ENCODE results near the gene NLGN1.

NLGN1 gene

DNA sequence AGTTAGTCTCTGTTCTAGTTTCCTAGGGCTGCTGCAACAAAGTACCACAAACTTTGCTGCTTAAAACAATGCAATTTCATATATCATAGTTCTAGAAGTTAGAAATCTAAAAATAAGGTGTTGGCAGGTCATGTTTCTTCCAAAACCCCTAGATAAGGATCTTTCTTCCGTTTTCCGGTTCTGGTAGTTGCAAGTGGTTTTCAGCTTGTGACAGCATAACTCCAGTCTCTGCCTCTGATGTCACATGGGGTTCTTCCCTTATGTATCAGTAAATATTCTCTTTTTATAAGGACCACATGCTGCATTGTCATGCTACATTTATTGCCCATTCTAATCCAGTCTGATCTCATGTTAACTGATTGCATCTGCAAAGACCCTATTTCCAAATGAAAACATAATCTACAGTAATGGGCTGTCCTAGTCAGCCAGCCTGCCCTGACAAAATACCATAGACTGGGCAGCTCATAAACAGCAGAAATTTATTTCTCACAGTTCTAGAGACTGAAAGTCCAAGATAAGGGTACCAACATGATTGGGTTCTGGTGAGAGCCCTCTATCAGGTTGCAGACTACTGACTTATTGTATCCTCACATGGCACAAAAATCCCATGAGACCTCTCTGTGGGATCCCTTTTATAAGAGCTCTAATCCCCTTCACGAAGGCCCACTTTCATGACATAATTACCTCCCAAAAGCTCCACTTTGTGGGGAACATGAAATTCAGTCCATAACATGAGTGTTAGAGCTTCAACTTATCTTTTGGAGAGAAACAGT lies 819.6 kb downstream of the NLGN1 start:
- TF ChIP-seq, protein P1, sequence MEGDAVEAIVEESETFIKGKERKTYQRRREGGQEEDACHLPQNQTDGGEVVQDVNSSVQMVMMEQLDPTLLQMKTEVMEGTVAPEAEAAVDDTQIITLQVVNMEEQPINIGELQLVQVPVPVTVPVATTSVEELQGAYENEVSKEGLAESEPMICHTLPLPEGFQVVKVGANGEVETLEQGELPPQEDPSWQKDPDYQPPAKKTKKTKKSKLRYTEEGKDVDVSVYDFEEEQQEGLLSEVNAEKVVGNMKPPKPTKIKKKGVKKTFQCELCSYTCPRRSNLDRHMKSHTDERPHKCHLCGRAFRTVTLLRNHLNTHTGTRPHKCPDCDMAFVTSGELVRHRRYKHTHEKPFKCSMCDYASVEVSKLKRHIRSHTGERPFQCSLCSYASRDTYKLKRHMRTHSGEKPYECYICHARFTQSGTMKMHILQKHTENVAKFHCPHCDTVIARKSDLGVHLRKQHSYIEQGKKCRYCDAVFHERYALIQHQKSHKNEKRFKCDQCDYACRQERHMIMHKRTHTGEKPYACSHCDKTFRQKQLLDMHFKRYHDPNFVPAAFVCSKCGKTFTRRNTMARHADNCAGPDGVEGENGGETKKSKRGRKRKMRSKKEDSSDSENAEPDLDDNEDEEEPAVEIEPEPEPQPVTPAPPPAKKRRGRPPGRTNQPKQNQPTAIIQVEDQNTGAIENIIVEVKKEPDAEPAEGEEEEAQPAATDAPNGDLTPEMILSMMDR (IDR thresholded peaks at IDR 0.05; ENCODE audit: borderline replicate concordance, insufficient read depth, low read depth, low read length): no peak
- no peak overlapping the region for H3K4me3 ChIP-seq (ENCODE audit: low read depth, low read length)

DNA sequence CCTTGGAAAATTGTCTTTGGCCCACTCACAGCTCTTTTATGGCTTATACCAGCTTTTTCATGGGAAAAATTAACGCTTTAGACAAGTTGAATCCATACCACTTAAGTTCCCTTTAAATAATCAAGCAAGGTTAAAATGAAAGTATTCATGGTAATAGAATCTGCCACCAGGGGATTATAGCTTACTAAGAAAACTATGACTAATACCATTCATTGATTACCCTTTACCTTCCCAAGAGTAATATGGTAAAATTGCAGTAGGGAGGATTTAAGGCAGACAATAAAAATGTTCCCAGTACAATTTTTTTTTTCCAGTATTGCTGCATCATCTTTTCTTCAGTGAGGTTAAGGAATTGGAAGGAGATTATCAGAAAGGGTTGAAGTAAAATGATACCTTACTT lies 820.5 kb downstream of the NLGN1 start:
- no peak overlapping the region for H3K4me3 ChIP-seq (ENCODE audit: low read depth, low read length)

DNA sequence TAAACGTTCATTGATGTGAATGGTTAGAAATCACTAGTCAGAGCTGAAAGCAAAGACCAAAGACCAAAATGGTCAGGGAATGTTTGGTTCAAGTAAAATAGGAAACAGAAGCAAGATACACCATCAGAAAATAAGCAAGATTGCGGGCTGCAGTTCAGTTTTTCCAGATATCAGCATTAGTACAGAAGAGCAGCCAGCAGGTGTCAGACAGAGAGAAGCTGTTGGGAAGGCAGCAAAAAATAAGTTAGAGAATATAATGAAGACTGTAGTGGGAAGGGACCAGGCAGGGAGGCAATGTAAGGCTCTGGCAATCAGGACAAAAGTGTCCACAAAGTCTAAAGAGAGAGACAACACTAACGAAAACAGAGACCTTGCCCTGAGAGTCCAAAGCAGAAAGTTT lies 822.2 kb downstream of the NLGN1 start:
- no peak overlapping the region for H3K4me3 ChIP-seq (ENCODE audit: low read depth, low read length)
- TF ChIP-seq, protein P1 (IDR thresholded peaks at IDR 0.05; ENCODE audit: borderline replicate concordance, insufficient read depth, low read depth, low read length): no peak

More for the DNA sequence above, 820.5 kb downstream of the NLGN1 start:
- TF ChIP-seq, protein P1 (IDR thresholded peaks at IDR 0.05; ENCODE audit: borderline replicate concordance, insufficient read depth, low read depth, low read length): no peak

DNA sequence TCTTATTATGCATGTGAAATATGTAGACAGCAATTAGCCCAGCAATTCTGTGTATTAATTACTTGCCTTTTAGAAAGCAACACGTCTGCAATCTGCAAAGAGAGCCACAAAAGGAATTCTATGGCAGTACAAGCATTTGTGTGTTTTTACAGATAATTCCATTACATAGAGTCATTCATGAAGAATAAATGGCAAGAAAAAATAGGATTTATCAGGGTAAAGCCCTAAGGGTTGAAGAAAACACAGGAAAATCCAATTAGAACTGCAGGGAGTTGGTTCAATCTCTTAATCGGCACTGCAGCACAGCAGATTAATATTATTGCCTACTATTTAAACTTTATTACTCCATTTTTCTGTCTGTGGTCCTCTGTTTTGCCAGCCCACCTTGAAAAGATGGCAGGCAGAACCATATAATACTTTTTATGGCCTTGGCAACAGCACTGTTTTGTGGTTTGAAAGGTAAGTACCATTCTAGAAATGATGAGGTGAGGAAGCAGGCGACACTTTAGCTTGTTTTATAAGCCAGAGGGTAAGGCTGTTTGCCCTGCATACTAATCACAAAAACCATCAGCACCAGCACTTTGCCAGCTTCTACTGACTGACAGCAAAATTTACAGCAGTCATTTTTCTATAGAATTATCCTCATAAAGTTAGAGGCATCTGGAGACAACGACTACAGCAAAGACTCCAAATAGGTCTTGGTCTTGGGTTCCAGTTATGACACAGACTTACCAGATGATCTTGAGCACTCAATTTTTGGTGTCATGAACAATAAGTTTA lies 823.4 kb downstream of the NLGN1 start:
- H3K4me3 ChIP-seq (ENCODE audit: low read depth, low read length): no peak overlapping the region
- TF ChIP-seq, protein P1 (IDR thresholded peaks at IDR 0.05; ENCODE audit: borderline replicate concordance, insufficient read depth, low read depth, low read length): no peak

DNA sequence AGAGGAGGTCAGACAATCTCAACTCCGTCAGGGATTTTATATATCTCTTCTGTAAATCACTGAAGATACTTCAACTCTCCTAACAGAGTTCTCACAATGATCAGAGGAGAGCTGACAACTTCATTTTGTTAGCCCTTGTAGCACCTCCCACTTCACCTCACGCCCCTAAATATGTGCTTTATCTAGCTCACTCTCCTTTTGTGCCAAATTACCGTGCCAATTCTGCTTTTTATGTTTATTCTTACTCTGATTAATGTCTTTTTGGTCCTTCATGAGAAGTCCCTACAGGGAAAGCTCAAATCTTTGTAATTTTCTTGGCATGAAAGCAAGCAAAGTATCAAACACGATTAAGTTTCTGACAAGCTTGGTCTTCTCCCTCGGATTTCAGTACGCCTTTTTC lies 825.5 kb downstream of the NLGN1 start:
- TF ChIP-seq, protein P1 (IDR thresholded peaks at IDR 0.05; ENCODE audit: borderline replicate concordance, insufficient read depth, low read depth, low read length): no peak

DNA sequence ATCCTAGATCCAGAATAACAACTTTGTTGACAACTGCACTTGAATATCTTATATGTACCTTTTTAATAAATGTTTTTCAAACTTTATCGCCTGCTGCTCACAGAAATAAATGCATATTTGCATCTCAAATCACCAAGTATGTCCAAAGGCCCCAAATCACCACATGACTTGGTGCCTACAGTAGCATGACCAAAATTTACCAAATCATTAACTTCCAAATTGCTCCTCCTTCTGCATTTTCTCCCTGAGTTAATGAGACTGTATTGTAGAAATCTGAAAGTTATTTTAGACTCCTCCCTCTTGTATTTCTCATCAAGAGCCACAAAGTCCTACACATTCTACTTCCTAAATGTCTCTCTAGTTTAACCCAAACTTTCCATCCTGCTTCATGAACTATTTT lies 826.1 kb downstream of the NLGN1 start:
- TF ChIP-seq, protein P1 (IDR thresholded peaks at IDR 0.05; ENCODE audit: borderline replicate concordance, insufficient read depth, low read depth, low read length): no peak
- H3K4me3 ChIP-seq (ENCODE audit: low read depth, low read length): no peak overlapping the region

More for the DNA sequence above, 825.5 kb downstream of the NLGN1 start:
- H3K4me3 ChIP-seq (ENCODE audit: low read depth, low read length): no peak overlapping the region

Measured in GM12875 (cell line).